SKM-1 (cell line): Measurements from ENCODE around the gene PIP5K1C.

Source experiments
- DNase-seq: peaks from one replicate; lab custom pipeline; 2025; ENCODE audit not compliant: unreplicated experiment; lab: John Stamatoyannopoulos, UW

PIP5K1C gene

GRCh38 chr19:3700242-3701032 is at the start of gene PIP5K1C:
Gene PIP5K1C (minus strand): TSS chr19:3700468. CDS start chr19:3700390, 78 bp downstream.
- peak; percentile 82 for DNase-seq

DNA sequence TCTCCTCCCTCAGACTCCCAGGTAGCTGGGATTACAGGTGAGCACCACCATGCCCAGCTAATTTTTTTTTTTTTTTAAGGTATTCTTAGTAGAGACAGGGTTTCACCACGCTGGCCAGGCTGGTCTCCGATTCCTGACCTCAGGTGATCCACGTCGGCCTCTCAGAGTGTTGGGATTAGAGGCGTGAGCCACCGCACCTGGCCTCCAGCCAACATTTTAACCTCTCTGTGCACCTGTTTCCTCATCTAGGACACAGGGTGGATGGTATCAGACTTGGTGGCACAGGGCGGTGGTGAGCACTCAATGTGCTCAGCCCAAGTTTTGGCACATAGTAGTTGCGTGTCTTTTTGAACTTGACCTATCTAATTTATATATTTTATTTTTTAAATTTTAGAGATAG is 48.7 kb upstream of the PIP5K1C start:
- DNase-seq = no peak

DNA sequence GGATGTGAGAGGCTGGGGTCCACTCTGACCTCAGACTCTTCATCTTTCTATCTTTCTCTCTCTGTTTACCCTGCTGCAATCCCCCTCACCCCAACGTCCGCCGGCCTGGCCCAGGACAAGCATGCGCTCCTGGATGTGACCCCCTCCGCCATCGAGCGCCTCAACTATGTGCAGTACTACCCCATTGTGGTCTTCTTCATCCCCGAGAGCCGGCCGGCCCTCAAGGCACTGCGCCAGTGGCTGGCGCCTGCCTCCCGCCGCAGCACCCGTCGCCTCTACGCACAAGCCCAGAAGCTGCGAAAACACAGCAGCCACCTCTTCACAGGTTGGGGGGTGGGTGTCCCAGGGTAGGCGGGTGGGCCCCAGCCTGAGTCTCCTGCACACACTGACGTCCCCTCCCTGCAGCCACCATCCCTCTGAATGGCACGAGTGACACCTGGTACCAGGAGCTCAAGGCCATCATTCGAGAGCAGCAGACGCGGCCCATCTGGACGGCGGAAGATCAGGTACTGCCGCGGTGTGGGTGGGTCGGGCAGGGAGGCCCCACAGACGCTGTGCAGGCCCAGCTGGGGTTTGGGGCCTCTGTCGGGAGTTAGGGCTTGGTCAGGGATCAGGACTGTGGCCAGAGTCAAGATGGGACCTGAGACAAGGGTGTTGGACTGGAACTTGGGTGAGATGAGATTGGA is 46.2 kb upstream of the PIP5K1C start:
- DNase-seq = no peak

DNA sequence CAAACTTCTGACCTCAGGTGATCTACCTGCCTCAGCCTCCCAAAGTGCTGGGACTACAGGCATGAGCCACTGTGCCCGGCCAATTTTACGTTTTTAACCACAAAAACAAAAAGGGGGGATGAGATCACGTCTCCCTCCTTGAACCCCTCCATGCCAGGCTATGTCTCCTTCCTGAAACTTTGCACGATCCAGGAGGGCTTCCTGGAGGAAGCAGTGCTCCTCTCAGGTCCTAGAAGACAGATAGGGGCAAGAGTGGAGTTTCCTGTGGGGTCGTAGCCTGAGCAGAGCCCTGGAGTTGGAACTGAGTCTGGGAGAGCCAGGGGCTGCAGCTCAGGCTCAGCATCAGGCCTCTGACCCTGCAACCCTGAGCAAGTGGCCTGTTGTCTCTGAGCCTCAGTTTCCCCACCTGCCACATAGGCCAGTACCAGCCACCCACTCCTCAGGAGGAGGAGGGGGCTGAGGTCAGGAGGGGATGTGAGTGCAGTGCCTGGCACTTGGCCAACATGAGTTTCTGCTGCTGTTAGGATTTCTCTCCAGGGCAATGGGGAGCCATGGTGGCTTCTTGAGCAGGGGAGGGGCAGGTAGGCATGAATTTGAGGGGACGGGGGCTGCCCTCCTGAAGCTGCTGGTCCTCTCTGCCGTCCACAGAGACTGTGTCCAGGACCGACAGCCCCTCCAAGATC is 45.2 kb upstream of the PIP5K1C start:
- DNase-seq = no peak

DNA sequence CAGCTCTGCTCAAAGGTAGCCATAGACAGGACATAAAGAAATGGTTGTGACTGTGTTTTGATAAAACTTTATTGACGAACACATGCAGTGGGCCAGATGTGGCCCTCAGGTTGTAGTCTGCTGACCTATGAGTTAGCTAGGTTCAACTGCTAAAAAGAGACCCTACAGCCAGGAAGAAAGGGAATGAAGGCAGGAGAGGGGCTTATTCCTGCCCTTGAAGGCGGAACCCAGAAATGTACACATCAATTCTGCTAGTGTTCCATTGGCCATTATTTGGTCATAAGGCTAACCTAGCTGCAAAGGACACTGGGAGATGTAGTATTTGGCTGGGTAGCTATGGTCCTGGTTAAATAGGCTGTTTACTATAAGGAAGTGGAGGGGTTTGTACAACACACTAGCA is 43.2 kb upstream of the PIP5K1C start:
- DNase-seq = peak; percentile 15

DNA sequence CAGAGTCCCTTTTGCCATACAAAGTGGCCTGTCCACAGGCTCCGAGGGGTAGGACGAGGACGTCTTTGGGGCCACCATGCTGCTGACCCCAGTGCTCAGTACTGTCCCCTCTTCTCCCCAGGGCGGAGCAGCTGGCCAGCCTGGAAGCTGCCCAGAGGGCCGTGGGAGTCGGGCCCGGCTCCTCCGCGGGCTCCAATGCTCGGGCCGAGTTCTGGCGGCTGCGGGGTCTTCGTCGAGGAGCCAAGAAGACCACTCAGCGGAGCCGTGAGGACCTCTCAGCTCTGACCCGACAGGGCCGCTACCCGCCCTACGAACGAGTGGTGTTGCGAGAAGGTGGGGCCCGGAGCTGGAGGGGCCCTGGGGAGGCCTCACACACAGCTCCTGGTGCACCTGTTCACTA is 40.2 kb upstream of the PIP5K1C start:
- DNase-seq = no peak

- no peak for DNase-seq
These were observed 38.4 kb upstream of the PIP5K1C start for GRCh38 chr19:3738477-3739220.

DNA sequence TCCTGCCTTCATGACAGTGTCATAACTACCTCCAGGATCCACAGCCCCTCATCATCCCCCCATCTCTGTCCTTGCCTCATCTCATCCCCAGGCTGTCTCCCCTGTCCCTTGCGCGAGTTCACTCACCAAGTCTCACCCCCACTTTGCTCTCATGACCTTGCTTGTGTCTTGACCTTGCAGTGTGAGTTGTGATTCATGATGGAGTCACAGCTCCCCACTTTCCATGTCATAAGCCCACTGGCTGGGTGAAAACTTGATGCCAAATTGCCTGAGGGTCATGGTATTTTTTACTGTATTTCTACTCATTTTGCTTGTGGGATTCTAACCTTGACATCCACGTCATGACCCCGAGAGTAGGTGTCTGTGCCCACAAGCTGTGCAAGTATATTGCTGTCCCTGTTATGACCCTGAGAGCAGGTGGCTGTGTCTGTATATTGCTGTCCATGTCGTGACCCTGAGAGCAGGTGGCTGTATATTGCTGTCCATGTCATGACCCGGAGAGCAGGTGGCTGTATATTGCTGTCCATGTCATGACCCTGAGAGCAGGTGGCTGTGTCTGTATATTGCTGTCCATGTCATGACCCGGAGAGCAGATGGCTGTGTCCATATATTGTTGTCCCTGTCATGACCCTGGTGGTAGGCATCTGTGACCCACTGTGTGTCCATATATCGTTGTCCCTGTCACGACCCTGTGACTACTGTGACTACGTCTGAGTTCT is 37.4 kb upstream of the PIP5K1C start:
- no peak for DNase-seq

DNA sequence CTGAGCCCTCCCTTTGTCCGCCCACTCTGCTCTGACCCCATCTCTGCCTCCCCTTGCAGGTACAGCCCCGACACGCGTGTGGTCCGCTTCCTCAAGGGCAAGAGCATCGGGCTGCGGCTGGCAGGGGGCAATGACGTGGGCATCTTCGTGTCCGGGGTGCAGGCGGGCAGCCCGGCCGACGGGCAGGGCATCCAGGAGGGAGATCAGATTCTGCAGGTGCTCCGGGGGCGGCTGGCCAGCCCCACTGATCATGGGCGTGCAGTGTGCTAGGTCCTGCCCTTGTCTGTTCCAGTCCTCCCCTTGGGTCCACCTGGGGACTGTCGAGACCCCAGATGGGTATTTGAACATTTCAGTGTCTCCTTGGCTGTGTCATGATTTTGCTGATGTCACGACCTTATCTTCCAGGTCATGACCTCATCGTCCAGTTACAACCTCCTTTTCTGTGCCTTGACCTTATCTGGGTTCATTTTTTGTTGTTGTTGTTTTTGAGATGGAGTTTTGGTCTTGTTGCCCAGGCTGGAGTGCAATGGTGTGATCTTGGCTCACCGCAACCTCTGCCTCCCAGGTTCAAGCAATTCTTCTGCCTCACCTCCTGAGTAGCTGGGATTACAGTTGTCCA is 35.9 kb upstream of the PIP5K1C start:
- DNase-seq = no peak

- DNase-seq = no peak
These were observed 34.0 kb upstream of the PIP5K1C start for GRCh38 chr19:3734310-3734600.

DNA sequence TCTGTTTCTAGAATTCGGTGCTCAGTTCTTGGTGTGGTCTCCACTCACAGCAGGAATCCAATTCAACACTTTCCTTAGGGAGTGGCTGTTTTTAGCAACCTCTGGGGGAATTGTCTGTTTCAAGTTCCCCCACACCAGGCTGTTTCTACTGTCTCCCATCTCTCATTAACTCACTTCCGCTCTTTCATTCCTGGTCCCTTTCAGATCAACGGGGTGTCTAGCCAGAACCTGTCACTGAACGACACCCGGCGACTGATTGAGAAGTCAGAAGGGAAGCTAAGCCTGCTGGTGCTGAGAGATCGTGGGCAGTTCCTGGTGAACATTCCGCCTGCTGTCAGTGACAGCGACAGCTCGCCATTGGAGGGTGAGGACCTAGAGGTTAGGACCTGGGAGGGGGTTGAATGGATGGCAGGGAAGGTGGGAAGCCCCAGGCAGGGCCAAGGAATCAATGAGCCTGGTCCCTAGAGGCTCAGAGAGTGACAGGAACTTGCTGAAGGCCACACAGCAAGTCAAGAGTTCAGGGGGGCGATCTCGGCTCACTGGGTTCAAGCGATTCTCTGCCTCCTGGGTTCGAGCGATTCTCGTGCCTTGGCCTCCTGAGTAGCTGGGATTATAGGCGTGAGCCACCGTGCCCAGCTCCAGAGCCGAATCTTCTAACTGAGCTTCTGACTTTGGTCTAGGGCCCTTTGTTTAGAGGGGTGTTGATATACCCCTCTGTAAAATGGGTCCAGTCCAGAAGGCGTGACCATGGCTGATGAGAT is 33.5 kb upstream of the PIP5K1C start:
- DNase-seq = no peak

DNA sequence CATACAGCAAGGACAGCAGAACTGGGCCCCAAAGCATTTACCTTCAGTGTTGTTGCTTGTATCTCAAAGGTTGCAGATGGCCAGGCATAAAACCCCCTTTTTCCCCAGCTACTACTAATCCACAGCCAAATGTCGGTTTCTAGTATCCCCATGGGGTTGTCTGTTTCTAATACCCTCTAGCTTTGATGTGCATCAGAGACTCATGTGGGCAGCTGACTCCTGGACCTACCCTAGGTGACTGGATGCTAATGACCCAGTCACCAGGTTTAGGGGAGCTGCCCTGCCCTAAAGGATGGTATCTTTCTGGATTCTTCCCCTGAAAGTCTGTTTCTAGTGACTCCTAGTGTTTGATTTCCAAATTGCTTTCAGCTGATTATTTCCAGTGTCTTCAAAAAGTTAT is 31.8 kb upstream of the PIP5K1C start:
- no peak for DNase-seq

DNA sequence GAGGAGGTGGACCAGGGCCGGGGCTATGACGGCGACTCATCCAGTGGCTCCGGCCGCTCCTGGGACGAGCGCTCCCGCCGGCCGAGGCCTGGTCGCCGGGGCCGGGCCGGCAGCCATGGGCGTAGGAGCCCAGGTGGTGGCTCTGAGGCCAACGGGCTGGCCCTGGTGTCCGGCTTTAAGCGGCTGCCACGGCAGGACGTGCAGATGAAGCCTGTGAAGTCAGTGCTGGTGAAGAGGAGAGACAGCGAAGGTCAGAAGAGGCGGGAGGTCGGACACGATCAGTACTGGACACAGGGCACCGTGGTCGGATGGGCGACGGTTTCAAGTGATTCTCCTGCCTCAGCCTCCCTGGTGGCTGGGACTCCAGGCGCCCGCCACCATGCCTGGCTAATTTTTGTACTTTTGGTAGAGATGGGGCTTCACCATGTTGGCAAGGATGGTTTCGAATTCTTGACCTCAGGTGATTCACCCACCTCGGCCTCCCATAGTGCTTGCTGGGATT is 30.2 kb upstream of the PIP5K1C start:
- no peak for DNase-seq

DNA sequence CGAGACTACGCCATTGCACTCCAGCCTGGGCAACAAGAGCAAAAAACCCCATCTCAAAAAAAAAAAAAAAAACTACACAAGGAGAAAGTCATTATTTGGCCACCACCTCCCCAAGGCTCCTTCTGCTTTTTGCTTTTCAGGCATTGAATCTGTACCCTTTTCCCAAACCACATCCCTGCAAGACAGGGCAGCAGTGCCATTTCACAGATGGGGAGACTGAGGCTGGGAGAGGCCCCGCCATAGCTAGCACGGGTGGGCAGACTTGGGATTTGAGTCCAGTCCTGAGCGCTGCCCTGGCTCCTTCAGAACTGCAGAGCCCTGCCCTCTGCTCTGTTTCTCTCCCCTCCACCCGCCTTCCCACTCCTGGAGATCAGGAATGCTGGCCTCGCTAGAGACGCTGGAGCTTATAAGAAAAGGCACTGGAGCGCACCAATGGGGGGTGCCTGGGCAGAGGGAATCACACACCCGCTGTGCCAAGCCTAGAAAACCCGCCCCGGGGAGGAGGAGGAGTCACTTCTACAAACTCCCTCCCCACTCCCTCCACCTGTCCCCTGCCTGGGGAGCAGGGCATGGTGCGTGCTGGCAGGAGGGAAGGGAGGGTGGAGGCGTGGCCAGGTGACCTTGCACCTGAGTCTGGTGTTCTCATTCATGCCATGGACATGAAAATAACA is 25.5 kb upstream of the PIP5K1C start:
- DNase-seq = no peak

DNA sequence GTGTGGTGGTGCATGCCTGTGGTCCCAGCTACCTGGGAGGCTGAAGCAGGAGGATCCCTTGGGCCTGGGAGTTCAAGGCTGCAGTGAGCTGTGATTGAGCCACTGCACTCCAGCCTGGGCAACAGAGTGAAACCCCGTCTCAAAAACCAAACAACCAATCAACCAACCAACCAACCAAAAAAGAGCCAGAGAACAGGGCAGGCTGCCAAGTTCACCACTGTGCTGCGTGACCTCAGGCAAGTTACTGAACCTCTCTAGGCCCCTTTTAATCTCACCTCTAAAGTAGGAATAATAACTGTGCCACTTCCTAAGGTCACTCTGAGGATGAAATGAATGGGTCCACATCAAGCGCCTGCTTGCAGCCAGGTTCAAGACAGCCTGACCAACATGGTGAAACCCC is 24.9 kb upstream of the PIP5K1C start:
- DNase-seq = no peak

DNA sequence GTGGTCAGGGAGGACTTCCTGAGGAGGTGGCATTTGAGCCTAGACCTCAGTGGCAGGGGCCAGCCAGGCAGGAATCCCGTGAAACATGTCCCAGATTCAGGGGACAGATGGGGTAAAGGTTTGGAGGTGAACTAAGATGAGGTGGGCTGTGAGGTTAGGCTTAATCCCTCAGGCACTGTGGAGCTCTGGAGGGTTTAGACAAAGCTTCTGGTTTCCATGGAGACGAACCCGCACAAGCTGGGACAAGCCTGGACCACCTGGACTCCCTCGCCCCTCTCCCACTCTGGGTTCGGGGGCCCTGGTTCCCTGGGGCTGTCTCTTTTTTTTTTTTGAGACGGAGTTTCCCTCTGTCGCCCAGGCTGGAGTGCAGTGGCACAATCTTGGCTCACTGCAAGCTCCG is 23.6 kb upstream of the PIP5K1C start:
- DNase-seq = no peak

- no peak for DNase-seq
These were observed 22.8 kb upstream of the PIP5K1C start for GRCh38 chr19:3723110-3723488.

DNA sequence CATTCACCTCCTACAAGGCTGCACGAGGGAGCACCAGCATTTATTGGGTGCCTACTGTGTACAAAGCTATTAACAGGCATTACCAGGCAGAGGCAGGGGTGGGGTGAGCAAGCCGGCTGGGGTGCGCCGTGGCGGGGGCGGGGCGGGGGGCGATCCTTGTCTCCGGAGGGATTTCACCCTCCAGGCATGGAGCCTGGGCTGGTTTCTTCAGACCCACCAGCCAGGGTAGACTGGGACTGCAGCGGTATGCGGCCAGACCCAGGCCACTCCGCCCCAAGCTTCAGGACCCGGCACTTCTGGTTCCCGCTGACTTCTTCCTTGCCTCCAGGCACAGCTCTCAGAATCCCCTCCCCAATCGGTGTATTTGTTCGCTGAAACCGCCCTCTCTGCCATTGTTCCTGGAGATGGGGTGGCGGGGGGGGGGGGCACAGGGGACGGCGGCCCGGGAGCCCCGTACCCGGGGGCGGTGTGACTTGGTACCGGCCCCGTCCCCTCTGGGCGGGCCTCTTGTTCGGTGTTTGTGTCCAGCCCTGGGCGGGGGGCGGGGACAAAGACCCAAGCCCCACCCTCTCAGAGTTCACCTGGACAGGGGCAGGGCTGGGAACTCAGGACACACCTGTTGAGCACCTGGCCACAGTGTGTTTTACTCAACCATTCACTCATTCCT is 22.3 kb upstream of the PIP5K1C start:
- DNase-seq = no peak
